Effector CD8-positive, alpha-beta T cell (primary cell): ENCODE measurements around the gene EPO.
"Not testable (repeated sequence)": the region's sequence is repeated elsewhere in the genome, so short reads cannot be mapped to it uniquely, and the experiment has no call there.

Experiments used
- DNase-seq: peaks from one replicate; lab custom pipeline; 2025; lab: John Stamatoyannopoulos, UW

The EPO gene

GRCh38 chr7:100705320-100705752 lies 14.9 kb upstream of the EPO start:
- DNase-seq = peak; percentile 65

GRCh38 chr7:100705753-100706671 lies 14.3 kb upstream of the EPO start, which contains the start of gene POP7:
Gene POP7 (plus strand): TSS chr7:100706121. CDS start chr7:100706831, 710 bp downstream.
- DNase-seq = peak; percentile 99

- DNase-seq = no peak
These were observed 13.5 kb upstream of the EPO start for GRCh38 chr7:100706672-100707311.

- no peak for DNase-seq
These were observed 11.9 kb upstream of the EPO start for GRCh38 chr7:100708395-100708794.

DNA sequence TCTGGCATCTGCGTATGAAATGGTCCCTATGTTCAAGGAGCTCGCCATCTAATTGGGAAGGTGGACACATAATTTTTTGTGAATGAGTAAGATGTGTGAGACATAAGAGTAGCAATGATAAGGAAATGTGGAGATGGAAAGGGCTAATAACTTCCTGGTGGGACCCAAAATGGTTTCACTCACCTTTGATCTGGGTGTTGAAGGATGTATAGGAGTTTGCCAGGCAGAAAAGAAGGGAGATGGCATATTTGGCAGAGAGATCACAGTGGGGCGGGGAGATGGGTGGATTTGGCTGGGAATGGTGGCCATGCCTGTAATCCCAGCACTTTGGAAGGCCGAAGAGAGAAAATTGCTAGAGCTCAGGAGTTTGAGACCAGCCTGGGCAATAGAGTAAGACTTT lies 9.8 kb upstream of the EPO start:
- no peak for DNase-seq

GRCh38 chr7:100711369-100711768 lies 8.9 kb upstream of the EPO start:
- no peak for DNase-seq

DNA sequence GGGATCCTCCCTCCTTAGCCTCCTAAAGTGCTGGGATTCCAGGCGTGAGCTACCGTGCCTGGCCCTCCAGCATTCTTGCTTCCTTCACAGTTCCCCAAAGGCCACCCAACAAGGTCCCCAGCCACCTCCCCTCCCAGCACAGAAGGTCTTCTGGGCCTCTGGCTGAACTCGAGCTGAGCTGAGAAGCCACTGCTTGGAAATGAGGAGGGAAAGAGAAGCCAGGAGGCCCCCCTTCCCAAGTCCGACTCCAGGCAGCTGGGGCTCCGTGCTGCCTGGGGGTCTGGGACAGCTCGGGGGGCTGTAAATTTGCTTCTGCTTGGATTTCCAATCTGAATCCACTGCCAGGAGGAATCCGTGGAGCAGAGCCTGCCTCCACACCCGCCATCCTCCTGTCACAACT lies 5.5 kb upstream of the EPO start:
- no peak for DNase-seq

GRCh38 chr7:100717073-100717472 lies 3.2 kb upstream of the EPO start:
- not testable (repeated sequence) for DNase-seq

DNA sequence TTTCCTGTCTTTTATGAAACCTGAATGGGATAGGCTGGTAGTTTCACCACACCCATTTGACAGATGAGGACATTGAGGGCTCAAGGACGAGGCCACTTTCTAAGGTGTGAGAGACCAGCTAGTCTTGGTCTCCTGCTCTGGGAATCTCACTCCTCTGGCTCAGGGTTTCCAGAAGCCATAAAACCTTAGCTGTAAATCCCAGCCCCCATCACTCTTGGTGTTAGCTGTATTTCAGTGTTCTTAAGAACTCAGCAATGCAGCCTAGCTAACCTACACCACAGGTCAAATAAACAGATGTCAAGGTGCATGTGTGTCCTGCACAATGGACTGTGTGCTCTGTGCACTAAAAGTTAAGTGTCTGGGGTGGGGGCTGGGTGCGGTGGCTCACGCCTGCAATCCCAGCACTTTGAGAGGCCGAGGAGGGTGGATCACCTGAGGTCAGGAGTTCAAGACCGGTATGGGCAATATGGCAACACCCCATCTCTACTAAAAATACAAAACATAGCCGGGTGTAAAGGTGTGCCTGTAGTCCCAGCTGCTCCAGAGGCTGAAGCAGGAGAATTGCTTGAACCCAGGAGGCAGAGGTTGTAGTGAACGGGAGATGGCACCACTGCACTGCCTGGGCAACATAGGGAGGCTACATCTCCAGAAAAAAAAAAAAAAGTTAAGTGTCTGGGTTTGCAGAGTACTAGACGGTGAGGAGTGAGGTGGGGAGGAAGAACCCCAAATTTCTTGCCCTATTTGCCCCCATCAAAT lies 567 bp upstream of the EPO start:
- no peak for DNase-seq

DNA sequence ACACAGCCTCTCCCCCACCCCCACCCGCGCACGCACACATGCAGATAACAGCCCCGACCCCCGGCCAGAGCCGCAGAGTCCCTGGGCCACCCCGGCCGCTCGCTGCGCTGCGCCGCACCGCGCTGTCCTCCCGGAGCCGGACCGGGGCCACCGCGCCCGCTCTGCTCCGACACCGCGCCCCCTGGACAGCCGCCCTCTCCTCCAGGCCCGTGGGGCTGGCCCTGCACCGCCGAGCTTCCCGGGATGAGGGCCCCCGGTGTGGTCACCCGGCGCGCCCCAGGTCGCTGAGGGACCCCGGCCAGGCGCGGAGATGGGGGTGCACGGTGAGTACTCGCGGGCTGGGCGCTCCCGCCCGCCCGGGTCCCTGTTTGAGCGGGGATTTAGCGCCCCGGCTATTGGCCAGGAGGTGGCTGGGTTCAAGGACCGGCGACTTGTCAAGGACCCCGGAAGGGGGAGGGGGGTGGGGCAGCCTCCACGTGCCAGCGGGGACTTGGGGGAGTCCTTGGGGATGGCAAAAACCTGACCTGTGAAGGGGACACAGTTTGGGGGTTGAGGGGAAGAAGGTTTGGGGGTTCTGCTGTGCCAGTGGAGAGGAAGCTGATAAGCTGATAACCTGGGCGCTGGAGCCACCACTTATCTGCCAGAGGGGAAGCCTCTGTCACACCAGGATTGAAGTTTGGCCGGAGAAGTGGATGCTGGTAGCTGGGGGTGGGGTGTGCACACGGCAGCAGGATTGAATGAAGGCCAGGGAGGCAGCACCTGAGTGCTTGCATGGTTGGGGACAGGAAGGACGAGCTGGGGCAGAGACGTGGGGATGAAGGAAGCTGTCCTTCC lies 620 bp downstream of the EPO start:
- DNase-seq = no peak

DNA sequence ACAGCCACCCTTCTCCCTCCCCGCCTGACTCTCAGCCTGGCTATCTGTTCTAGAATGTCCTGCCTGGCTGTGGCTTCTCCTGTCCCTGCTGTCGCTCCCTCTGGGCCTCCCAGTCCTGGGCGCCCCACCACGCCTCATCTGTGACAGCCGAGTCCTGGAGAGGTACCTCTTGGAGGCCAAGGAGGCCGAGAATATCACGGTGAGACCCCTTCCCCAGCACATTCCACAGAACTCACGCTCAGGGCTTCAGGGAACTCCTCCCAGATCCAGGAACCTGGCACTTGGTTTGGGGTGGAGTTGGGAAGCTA lies 1.2 kb downstream of the EPO start:
- DNase-seq = no peak

GRCh38 chr7:100722480-100723212 lies 2.4 kb downstream of the EPO start:
- no peak for DNase-seq

GRCh38 chr7:100723732-100724275 lies 3.5 kb downstream of the EPO start:
- DNase-seq = no peak

- not testable (repeated sequence) for DNase-seq
These were observed 4.1 kb downstream of the EPO start for GRCh38 chr7:100724364-100724763.

DNA sequence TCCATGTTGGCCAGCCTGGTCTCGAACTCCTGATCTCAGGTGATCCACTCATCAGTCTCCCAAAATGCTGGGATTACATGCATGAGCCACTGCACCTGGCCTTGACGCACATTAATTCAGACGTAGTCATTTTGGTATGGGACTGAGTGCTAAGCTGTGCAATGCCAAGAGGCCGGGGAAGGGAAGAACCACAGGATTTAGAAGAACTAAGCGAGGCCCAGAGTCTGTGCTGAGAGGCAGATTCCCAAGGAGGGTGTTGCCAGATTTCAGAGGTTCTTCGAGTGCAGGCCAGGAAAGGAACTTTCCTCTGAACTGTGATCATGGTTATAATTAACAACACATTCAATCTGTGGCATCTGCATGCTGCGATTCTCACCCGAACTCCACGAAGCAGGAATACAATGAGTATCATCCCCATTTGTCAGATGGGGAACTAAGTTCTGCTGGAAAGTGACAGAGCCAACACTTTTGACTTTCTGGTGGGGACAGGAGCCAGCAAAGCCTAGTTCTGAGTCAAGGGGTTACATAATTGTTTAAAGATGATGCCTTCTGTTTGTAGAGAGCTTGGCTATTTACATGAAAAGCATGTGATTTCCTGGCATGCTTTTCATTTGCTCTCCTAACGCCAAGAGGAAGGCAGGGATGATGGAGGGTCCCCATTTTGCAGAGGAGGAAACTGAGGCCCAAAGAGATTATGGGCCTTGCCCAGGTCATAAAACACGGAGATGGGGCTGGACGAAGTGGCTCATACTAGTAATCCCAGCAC lies 6.9 kb downstream of the EPO start:
- no peak for DNase-seq

DNA sequence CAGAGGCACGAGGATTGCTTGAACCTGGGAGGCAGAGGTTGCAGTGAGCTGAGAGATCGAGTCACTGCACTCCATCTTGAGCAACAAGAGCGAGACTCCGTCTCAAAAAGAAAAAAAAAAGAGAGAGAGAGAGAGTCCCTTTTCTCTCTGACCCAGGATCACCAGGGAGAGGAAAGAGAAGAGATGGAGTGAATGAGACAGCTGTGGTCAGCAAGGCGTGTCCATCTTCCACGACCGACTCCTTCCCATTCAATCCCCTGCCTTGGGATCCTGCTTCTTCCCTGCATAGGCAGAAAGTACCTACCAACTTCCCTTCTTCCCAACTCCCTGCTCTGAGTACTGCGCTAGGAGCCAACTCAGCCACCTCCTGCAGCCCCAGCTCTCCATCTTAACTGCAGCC lies 7.9 kb downstream of the EPO start:
- no peak for DNase-seq

GRCh38 chr7:100730136-100730800 lies 10.0 kb downstream of the EPO start:
- no peak for DNase-seq

DNA sequence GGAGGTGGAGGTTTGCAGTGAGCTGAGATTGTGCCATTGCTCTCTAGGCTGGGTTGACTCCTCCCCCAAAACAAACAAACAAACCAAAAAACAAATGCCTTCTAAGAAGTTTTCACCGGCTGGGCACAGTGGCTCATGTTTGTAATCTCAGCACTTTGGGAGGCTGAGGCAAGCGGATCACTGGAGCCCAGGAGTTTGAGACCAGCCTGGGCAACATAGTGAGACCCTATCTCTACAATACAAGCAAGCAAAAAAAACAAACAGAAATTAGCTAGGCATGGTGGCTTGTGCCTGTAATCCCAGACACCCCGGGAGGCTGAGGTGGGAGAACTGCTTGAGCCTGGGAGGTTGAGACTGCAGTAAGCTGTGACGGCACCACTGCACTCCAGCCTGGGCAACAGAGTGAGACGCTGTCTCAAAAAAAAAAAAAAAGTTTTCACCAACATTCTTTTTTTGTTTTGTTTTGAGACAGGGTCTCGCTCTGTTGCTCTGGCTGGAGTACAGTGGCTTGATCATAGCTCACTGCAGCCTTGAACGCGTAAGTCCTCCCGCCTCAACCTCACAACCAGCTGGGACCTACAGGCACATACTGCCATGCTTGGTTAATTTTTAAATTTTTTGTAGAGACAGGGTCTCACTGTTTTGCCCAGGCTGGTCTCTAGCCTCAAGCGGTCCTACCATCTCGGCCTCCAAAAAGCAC lies 11.8 kb downstream of the EPO start:
- DNase-seq = no peak

DNA sequence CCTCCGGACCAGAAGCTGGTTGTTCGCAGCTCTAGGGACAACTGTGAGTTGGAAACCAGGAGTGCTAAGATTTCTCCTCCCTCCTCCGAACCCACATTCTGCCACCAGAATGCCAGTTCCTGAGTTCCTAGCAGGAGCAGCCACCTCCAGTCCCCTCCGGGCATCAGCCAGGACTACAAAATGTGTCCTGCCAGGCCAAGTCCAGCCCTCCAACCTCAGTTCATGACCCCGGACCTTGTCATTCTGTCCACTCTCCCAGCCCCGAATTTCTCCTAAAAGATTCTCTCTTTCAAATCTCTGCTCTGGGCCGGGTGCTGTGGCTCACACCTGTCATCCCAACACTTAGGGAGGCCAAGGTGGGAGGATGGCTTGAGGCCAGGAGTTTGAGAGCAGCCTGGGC lies 15.5 kb downstream of the EPO start:
- no peak for DNase-seq
